Natural killer cell (primary cell): ENCODE measurements around the gene TGM6. TPM values are rescaled to one million over a fixed set of nuclear protein-coding genes. Genes with fewer than 3 reads are reported as not detected.

Experiments used
- ATAC-seq, 3 donors: fragments of 150-1000 bp in 2 of 3; fragments of 200-7000 bp in 1 of 3; cut with Tn5 transposase; 1 replicate in 1 of 3; 2 replicates in 2 of 3; pipeline ENCODE4 v1.10.0; 2021; ENCODE audit warnings: mild to moderate bottlenecking in 2 of 3, moderate library complexity in 2 of 3
- DNase-seq, 2 donors: peaks; one replicate each; pipeline versions ENCODE4 v3.0.0 to v3.0.0-alpha.2; 2013 to 2021; ENCODE audit warnings: mixed read lengths in 1 of 2
- H3K27ac ChIP-seq: one replicate; pipeline ENCODE4 v1.5.1; 2013; ENCODE audit warnings: mild to moderate bottlenecking, low read length
- H3K27me3 ChIP-seq: one replicate; pipeline ENCODE4 v1.6.1; 2013; ENCODE audit warnings: low read length; ENCODE audit not compliant: control insufficient read depth, insufficient read depth
- H3K36me3 ChIP-seq: one replicate; pipeline ENCODE4 v1.6.1; 2013; ENCODE audit warnings: low read length; ENCODE audit not compliant: control insufficient read depth, insufficient read depth
- H3K4me1 ChIP-seq: one replicate; pipeline ENCODE4 v1.6.1; 2013; ENCODE audit warnings: low read length; ENCODE audit not compliant: control insufficient read depth, insufficient read depth
- H3K4me3 ChIP-seq: one replicate; pipeline ENCODE4 v1.5.1; 2013; ENCODE audit warnings: low read length
- H3K9me3 ChIP-seq: one replicate; pipeline ENCODE4 v1.6.1; 2013; ENCODE audit warnings: low read length; ENCODE audit not compliant: control insufficient read depth, insufficient read depth
- H3K27ac Mint-ChIP-seq, 2 donors: one replicate each; pipeline ENCODE4 v1.8.0; 2022; ENCODE audit warnings: mild to moderate bottlenecking in 2 of 2, mixed read lengths in 2 of 2, moderate library complexity in 1 of 2
- H3K27me3 Mint-ChIP-seq, 2 donors: one replicate each; pipeline ENCODE4 v1.8.0; 2022; ENCODE audit warnings: low read depth in 2 of 2, mixed read lengths in 2 of 2
- H3K36me3 Mint-ChIP-seq: one replicate; pipeline ENCODE4 v1.8.0; 2022; ENCODE audit warnings: mixed read lengths
- H3K4me1 Mint-ChIP-seq, 2 donors: one replicate each; pipeline ENCODE4 v1.8.0; 2022; ENCODE audit warnings: mixed read lengths in 2 of 2
- H3K4me3 Mint-ChIP-seq: one replicate; pipeline ENCODE4 v1.8.0; 2022; ENCODE audit warnings: mild to moderate bottlenecking, moderate library complexity, mixed read lengths
- H3K9me3 Mint-ChIP-seq, 2 donors: one replicate each; pipeline ENCODE4 v1.8.0; 2022; ENCODE audit warnings: mixed read lengths in 2 of 2
- WGBS: methylation state at CpG from one replicate; pipeline ENCODE4 v1.1.7; 2013; ENCODE audit warnings: missing lambda C conversion rate; ENCODE audit not compliant: insufficient coverage; 5-methylcytosine and 5-hydroxymethylcytosine counted together
- intact Hi-C: fragments of 100-400 bp; cut with micrococcal nuclease; formaldehyde crosslinking; loops from one replicate; pipeline ENCODE4 v1.14.2; 2022
- total RNA-seq, 4 donors: library from RNA; stranded (reverse); fragments of 120-200 nt in 1 of 4; gene quantifications; one replicate each; pipeline versions ENCODE4 v1.2.3 to v1.2.4, GENCODE V29; 2013 to 2022
- TF ChIP-seq, protein P1 (sequence below): fragments of 200-600 bp; IDR thresholded peaks from one replicate; pipeline ENCODE4 v1.8.0; 2022; ENCODE audit warnings: antibody characterized with exemption

The TGM6 gene
- total RNA-seq, 3 donors from 2014 or later (not counting 1 experiment from before 2014, with no cell fraction given) = not detected

DNA sequence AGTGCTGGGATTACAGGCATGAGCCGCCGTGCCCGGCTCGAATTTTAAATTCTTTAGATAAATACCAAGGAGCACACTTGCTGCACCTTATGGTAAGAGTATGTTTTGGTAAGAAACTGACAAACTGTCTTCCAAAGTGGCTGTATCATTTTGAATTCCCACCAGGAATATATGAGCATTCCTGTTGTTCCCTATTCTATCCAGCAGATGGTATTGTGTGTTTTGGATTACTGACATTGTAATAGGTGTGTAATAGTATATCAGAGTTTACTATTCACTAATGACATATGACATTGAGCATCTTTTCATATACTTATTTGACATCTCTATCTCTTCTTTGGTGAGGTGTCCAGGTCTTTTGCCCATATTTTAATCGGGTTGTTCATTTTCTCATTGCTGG lies 40.5 kb downstream of the TGM6 start:
- no peak for ATAC-seq
- H3K9me3 ChIP-seq = no peaks in the 10 kb centered on the region
- DNase-seq = no peak

DNA sequence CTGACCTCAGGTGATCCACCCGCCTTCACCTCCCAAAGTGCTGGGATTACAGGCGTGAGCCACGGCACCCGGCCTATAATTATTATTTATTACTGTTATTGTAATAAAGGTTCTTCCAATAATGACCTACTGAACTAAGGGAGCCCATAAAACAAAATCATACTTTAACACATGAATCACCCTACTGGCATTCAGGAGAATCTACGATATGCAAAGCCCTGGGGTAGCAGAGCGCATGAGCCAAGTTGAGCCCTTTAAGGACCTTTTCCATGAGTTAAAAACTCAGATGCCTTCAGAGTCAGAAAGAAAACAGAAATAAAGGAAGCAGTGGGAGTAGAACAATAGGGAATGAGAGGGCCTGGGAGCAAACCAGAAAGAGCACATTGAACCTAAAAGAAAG lies 48.4 kb downstream of the TGM6 start:
- 98% methylated on average over 3 of the region's 6 CpGs for WGBS
- H3K4me3 Mint-ChIP-seq = no peak overlapping the region
- H3K27ac Mint-ChIP-seq = no peak overlapping the region
- no peak for DNase-seq
- Histone ChIP-seq H3K36me3 (no peaks in the 10 kb centered on the region), H3K27me3 (peaks cover 3% of the 10 kb centered on the region), H3K4me3 (no peak overlapping the region), H3K9me3 (no peaks in the 10 kb centered on the region), H3K4me1 (no peaks in the 10 kb centered on the region), H3K27ac (no peak overlapping the region)
- no peaks in the 10 kb centered on the region for H3K36me3 Mint-ChIP-seq
- H3K27me3 Mint-ChIP-seq = peaks cover 15 to 59% of the 10 kb centered on the region in 2 donors
- TF ChIP-seq, protein P1, sequence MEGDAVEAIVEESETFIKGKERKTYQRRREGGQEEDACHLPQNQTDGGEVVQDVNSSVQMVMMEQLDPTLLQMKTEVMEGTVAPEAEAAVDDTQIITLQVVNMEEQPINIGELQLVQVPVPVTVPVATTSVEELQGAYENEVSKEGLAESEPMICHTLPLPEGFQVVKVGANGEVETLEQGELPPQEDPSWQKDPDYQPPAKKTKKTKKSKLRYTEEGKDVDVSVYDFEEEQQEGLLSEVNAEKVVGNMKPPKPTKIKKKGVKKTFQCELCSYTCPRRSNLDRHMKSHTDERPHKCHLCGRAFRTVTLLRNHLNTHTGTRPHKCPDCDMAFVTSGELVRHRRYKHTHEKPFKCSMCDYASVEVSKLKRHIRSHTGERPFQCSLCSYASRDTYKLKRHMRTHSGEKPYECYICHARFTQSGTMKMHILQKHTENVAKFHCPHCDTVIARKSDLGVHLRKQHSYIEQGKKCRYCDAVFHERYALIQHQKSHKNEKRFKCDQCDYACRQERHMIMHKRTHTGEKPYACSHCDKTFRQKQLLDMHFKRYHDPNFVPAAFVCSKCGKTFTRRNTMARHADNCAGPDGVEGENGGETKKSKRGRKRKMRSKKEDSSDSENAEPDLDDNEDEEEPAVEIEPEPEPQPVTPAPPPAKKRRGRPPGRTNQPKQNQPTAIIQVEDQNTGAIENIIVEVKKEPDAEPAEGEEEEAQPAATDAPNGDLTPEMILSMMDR = no peak
- H3K4me1 Mint-ChIP-seq = no peaks in the 10 kb centered on the region
- ATAC-seq = no peak
- intact Hi-C loops = no loop called here
- H3K9me3 Mint-ChIP-seq = no peaks in the 10 kb centered on the region

More for the DNA sequence above, 40.5 kb downstream of the TGM6 start:
- H3K4me1 ChIP-seq = no peaks in the 10 kb centered on the region
- WGBS = 81% methylated on average over 4 of the region's 5 CpGs
- no peaks in the 10 kb centered on the region for H3K36me3 Mint-ChIP-seq
- no peaks in the 10 kb centered on the region for H3K4me1 Mint-ChIP-seq
- peaks cover 3% of the 10 kb centered on the region for H3K27me3 ChIP-seq
- no peak overlapping the region for H3K4me3 Mint-ChIP-seq
- intact Hi-C loops = no loop called here
- no peak overlapping the region for H3K27ac Mint-ChIP-seq
- TF ChIP-seq, protein P1 = no peak
- H3K27me3 Mint-ChIP-seq = peaks cover 19 to 40% of the 10 kb centered on the region in 2 donors
- no peaks in the 10 kb centered on the region for H3K9me3 Mint-ChIP-seq
- no peaks in the 10 kb centered on the region for H3K36me3 ChIP-seq
- no peak overlapping the region for H3K4me3 ChIP-seq
- no peak overlapping the region for H3K27ac ChIP-seq

DNA sequence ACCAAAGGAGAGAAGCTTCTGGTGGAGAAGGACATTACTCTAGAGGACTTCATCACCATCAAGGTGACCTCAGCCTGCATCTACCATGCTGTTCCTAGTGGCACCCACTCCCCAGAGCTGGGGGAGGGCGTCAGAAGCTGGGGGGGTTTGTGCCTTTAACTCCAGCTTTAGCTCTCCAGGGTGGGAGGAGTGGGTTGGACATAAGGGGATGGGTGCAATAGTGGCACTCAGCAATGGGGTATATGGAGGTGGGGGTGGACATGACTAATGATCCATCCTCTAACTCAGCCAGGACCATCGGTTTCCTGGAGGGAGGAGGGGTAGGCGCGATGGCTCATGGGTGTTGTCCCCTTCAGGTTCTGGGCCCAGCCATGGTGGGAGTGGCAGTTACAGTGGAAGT lies 49.8 kb downstream of the TGM6 start:
- no peak for DNase-seq
- no peaks in the 10 kb centered on the region for H3K36me3 Mint-ChIP-seq
- Histone ChIP-seq H3K9me3 (no peaks in the 10 kb centered on the region), H3K4me1 (no peaks in the 10 kb centered on the region), H3K4me3 (no peak overlapping the region), H3K27me3 (peaks cover 3% of the 10 kb centered on the region), H3K36me3 (no peaks in the 10 kb centered on the region), H3K27ac (no peak overlapping the region)
- no peak for ATAC-seq
- H3K9me3 Mint-ChIP-seq = no peaks in the 10 kb centered on the region
- TF ChIP-seq, protein P1 = no peak
- no peak overlapping the region for H3K4me3 Mint-ChIP-seq
- no peak overlapping the region for H3K27ac Mint-ChIP-seq
- 76% methylated on average over 4 of the region's 4 CpGs for WGBS
- peaks cover 11 to 54% of the 10 kb centered on the region in 2 donors for H3K27me3 Mint-ChIP-seq
- intact Hi-C loops = no loop called here
- H3K4me1 Mint-ChIP-seq = no peaks in the 10 kb centered on the region

DNA sequence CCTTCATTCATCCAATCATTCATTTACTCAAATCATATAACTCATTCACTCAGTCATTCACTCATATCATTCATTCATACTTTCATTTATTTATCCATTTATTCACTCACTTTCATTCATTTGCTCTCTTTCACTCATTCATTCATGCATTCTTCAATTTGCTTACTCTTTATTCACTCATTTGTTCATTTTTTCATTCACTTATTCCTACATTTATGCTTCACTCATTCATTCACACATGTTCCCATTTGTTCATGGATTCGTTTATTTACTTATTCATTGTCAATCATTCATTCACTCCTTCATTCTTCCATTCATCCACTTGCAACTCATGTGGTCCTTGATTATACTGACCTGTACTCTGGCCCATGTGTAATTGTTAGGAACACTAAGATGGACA lies 50.5 kb downstream of the TGM6 start:
- intact Hi-C loops = no loop called here
- ATAC-seq = no peak
- TF ChIP-seq, protein P1 = no peak
- DNase-seq = no peak
- H3K4me1 ChIP-seq = no peaks in the 10 kb centered on the region
- H3K27ac Mint-ChIP-seq = no peak overlapping the region
- H3K36me3 Mint-ChIP-seq = no peaks in the 10 kb centered on the region
- H3K4me1 Mint-ChIP-seq = no peaks in the 10 kb centered on the region
- no peaks in the 10 kb centered on the region for H3K36me3 ChIP-seq
- H3K9me3 ChIP-seq = no peaks in the 10 kb centered on the region
- H3K27me3 ChIP-seq = peaks cover 3% of the 10 kb centered on the region
- 50% methylated on average over 1 of the region's 1 CpG for WGBS
- no peak overlapping the region for H3K27ac ChIP-seq
- H3K9me3 Mint-ChIP-seq = no peaks in the 10 kb centered on the region
- H3K4me3 ChIP-seq = no peak overlapping the region
- H3K27me3 Mint-ChIP-seq = peaks cover 9 to 47% of the 10 kb centered on the region in 2 donors
- no peak overlapping the region for H3K4me3 Mint-ChIP-seq
